GM12864 (cell line): Measurements from ENCODE around the gene MRPL27.

Experiments
- DNase-seq: peaks from one replicate; pipeline ENCODE4 v3.0.0-alpha.2; 2011; ENCODE audit warnings: low read depth
- H3K4me3 ChIP-seq: 2 replicates; pipeline ENCODE4 v1.5.1; 2011; ENCODE audit warnings: mild to moderate bottlenecking, low read depth, low read length, control low read depth
- CTCF ChIP-seq: IDR thresholded peaks from 2 replicates; pipeline ENCODE4 v1.5.1; 2011; ENCODE audit warnings: low read depth, mild to moderate bottlenecking, moderate library complexity, low read length, control low read depth, inconsistent platforms; ENCODE audit errors: missing control alignments

MRPL27 gene

GRCh38 chr17:50364061-50364458 lies 8.9 kb downstream of the MRPL27 start:
- H3K4me3 ChIP-seq: no peak overlapping the region
- TF ChIP-seq CTCF: no peak
- no peak for DNase-seq

GRCh38 chr17:50363217-50364060 lies 9.5 kb downstream of the MRPL27 start:
- TF ChIP-seq CTCF: no peak
- no peak for DNase-seq
- H3K4me3 ChIP-seq: no peak overlapping the region

GRCh38 chr17:50362661-50363060 lies 10.3 kb downstream of the MRPL27 start:
- no peak for TF ChIP-seq CTCF
- no peak for DNase-seq
- H3K4me3 ChIP-seq: no peak overlapping the region

- H3K4me3 ChIP-seq: no peak overlapping the region
- TF ChIP-seq CTCF: peak; percentile 84
- peak; percentile 40 for DNase-seq
Measured at GRCh38 chr17:50361561-50362480, 11.2 kb downstream of the MRPL27 start.

GRCh38 chr17:50360486-50361115 lies 12.4 kb downstream of the MRPL27 start:
- H3K4me3 ChIP-seq: no peak overlapping the region
- no peak for TF ChIP-seq CTCF
- DNase-seq: no peak

GRCh38 chr17:50359998-50360461 lies 13.0 kb downstream of the MRPL27 start:
- no peak for DNase-seq
- TF ChIP-seq CTCF: no peak
- H3K4me3 ChIP-seq: no peak overlapping the region
